ENCODE data around the gene VENTX. TPM values are rescaled to one million over a fixed set of nuclear protein-coding genes. Genes with fewer than 3 reads are reported as not detected.

VENTX gene
- polyA plus RNA-seq, 3 donors = 1.4 to 56.0 (median 1.6) TPM

DNA sequence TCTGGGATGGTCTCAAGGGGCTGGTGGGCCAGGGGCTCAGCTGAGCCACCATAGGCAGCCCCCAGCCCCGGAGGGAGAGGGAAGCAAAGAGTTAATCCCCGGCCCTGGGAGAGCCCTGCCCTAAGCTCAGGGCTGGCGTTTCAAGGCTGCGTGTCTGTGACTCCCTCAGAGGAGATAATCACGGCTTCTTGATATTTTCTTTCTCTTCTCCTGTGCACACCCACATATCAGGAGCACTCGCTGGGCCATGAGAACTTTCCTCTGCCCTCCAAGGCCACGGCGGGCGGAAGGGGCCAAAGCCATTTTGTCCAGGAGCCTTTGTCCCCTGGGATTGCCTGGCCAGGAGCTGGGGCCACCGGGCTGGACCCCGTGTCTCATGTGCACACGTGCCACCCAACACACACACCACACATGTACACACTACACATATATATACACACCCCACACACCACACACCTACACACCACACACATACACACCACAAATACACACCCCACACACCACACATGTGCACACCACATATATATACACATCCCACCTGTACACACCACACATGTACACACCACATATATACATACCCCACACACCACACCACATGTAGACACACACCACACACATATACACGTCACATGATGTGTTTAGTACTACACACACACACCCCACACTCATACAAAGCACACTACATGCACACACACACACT, 16.9 kb downstream of the VENTX start:
- WGBS (ENCODE audit: insufficient coverage) = 81% methylated on average over 11 of the region's 13 CpGs
- H4K20me1 ChIP-seq (ENCODE audit: insufficient read depth, low read length) = no peaks in the 10 kb centered on the region
- no peak overlapping the region for H3K27ac ChIP-seq (ENCODE audit: low read depth in 1 of 2, low read length in 2 of 2)
- H3K4me2 ChIP-seq (replicated peaks; ENCODE audit: extremely low read depth, low read length, poor library complexity, severe bottlenecking) = no peak overlapping the region
- H3K9me3 Mint-ChIP-seq = no peaks in the 10 kb centered on the region
- H3K9me3 ChIP-seq (replicated peaks in 1 of 2; ENCODE audit: control insufficient read depth in 1 of 2, insufficient read depth in 1 of 2, low read length in 2 of 2) = no peaks in the 10 kb centered on the region
- H3K36me3 Mint-ChIP-seq = no peaks in the 10 kb centered on the region
- no peak for DNase-seq
- peaks cover 0 to 10% of the 10 kb centered on the region in 2 donors for H3K27me3 ChIP-seq (ENCODE audit: control insufficient read depth in 2 of 2, insufficient read depth in 2 of 2, low read length in 2 of 2)
- H3K79me2 ChIP-seq (ENCODE audit: insufficient read depth, low read length) = no peaks in the 10 kb centered on the region
- H2AFZ ChIP-seq (ENCODE audit: insufficient read depth, low read depth, low read length, poor library complexity, severe bottlenecking) = no peak overlapping the region
- no peaks in the 10 kb centered on the region for H3K36me3 ChIP-seq (replicated peaks in 1 of 2; ENCODE audit: control insufficient read depth in 1 of 2, insufficient read depth in 2 of 2, low read length in 2 of 2)
- H3K9ac ChIP-seq (ENCODE audit: insufficient read depth, low read length, poor library complexity, severe bottlenecking) = no peak overlapping the region
- H3K27me3 Mint-ChIP-seq (ENCODE audit: low read depth in 3 of 3) = peaks cover 9 to 19% (median 10%) of the 10 kb centered on the region in 3 donors
- H3K4me1 ChIP-seq (ENCODE audit: control insufficient read depth in 1 of 2, insufficient read depth in 2 of 2, low read length in 2 of 2) = peaks cover 50 to 61% of the 10 kb centered on the region in 2 donors
- no peak overlapping the region for H3K4me3 ChIP-seq (replicated peaks in 1 of 3; ENCODE audit: low read depth in 2 of 3, low read length in 3 of 3)
- intact Hi-C loops (cut with micrococcal nuclease) = loop anchor here (5.0 to 10.0 kb wide), 4 partner anchors 38 to 242 kb away; partner anchors contain the start of genes TUBGCP2 (in 1 of the 2) and ZNF511 (in 1 of the 2)
- peaks cover 55% of the 10 kb centered on the region for H3K4me1 Mint-ChIP-seq
- no peak for TF ChIP-seq CTCF (IDR thresholded peaks at IDR 0.05)
- H3K27ac Mint-ChIP-seq = peak overlapping the region in 5 of 7 donors; percentile 27 to 93 (median 65)
- no peak overlapping the region for H3K4me3 Mint-ChIP-seq

- H3K4me3 Mint-ChIP-seq = no peak overlapping the region
- peaks cover 57 to 69% of the 10 kb centered on the region in 2 donors for H3K4me1 ChIP-seq (ENCODE audit: control insufficient read depth in 1 of 2, insufficient read depth in 2 of 2, low read length in 2 of 2)
- no peaks in the 10 kb centered on the region for H3K9me3 ChIP-seq (replicated peaks in 1 of 2; ENCODE audit: control insufficient read depth in 1 of 2, insufficient read depth in 1 of 2, low read length in 2 of 2)
- no peaks in the 10 kb centered on the region for H3K36me3 Mint-ChIP-seq
- H3K36me3 ChIP-seq (replicated peaks in 1 of 2; ENCODE audit: control insufficient read depth in 1 of 2, insufficient read depth in 2 of 2, low read length in 2 of 2) = no peaks in the 10 kb centered on the region
- H3K27ac Mint-ChIP-seq = peak overlapping the region in 1 of 7 donors; percentile 65
- WGBS (ENCODE audit: insufficient coverage) = 99% methylated on average over 5 of the region's 15 CpGs
- H3K9ac ChIP-seq (ENCODE audit: insufficient read depth, low read length, poor library complexity, severe bottlenecking) = no peak overlapping the region
- peaks cover 0 to 4% of the 10 kb centered on the region in 2 donors for H3K27me3 ChIP-seq (ENCODE audit: control insufficient read depth in 2 of 2, insufficient read depth in 2 of 2, low read length in 2 of 2)
- no peak overlapping the region for H3K4me3 ChIP-seq (replicated peaks in 1 of 3; ENCODE audit: low read depth in 2 of 3, low read length in 3 of 3)
- TF ChIP-seq CTCF (IDR thresholded peaks at IDR 0.05) = no peak
- no peaks in the 10 kb centered on the region for H4K20me1 ChIP-seq (ENCODE audit: insufficient read depth, low read length)
- H3K27ac ChIP-seq (ENCODE audit: low read depth in 1 of 2, low read length in 2 of 2) = no peak overlapping the region
- H3K79me2 ChIP-seq (ENCODE audit: insufficient read depth, low read length) = no peaks in the 10 kb centered on the region
- no peak for DNase-seq
- H3K4me2 ChIP-seq (replicated peaks; ENCODE audit: extremely low read depth, low read length, poor library complexity, severe bottlenecking) = no peak overlapping the region
- intact Hi-C loops (cut with micrococcal nuclease) = loop anchor here (5.0 to 10.0 kb wide), 4 partner anchors 37 to 243 kb away; partner anchors contain the start of genes TUBGCP2 (in 1 of the 2) and ZNF511 (in 1 of the 2)
- H3K9me3 Mint-ChIP-seq = no peaks in the 10 kb centered on the region
- peaks cover 2 to 12% (median 7%) of the 10 kb centered on the region in 3 donors for H3K27me3 Mint-ChIP-seq (ENCODE audit: low read depth in 3 of 3)
- H2AFZ ChIP-seq (ENCODE audit: insufficient read depth, low read depth, low read length, poor library complexity, severe bottlenecking) = no peak overlapping the region
- H3K4me1 Mint-ChIP-seq = peaks cover 60% of the 10 kb centered on the region
Observed at GRCh38 chr10:133255323-133255722, 17.7 kb downstream of the VENTX start.
